Ammon's horn (tissue), 1 donor: ENCODE results near the gene TSSK6.

Source experiments
- DNase-seq: peaks from one replicate; pipeline ENCODE4 v3.0.0-alpha.2; 2016; ENCODE audit warnings: low spot score

TSSK6 gene

GRCh38 chr19:19464339-19465098, 50.8 kb downstream of the TSSK6 start:
- no peak for DNase-seq
